ENCODE data around the gene PSMA1. TPM values are rescaled to one million over a fixed set of nuclear protein-coding genes. Genes with fewer than 3 reads are reported as not detected.

Gene PSMA1
- total RNA-seq, 2 donors from 2014 or later = 71.3 to 73.5 TPM

GRCh38 chr11:14460147-14460546 lies 60.0 kb downstream of the PSMA1 start:
- peaks cover 23 to 48% of the 10 kb centered on the region in 2 donors for H3K36me3 ChIP-seq (replicated peaks in 1 of 2; ENCODE audit: insufficient read depth in 1 of 2, low read depth in 2 of 2)
- H3K4me1 ChIP-seq = no peaks in the 10 kb centered on the region
- no peak overlapping the region for H3K27ac ChIP-seq
- H3K4me3 ChIP-seq = no peak overlapping the region
- no peaks in the 10 kb centered on the region for H3K27me3 ChIP-seq
- TF ChIP-seq, protein P1, sequence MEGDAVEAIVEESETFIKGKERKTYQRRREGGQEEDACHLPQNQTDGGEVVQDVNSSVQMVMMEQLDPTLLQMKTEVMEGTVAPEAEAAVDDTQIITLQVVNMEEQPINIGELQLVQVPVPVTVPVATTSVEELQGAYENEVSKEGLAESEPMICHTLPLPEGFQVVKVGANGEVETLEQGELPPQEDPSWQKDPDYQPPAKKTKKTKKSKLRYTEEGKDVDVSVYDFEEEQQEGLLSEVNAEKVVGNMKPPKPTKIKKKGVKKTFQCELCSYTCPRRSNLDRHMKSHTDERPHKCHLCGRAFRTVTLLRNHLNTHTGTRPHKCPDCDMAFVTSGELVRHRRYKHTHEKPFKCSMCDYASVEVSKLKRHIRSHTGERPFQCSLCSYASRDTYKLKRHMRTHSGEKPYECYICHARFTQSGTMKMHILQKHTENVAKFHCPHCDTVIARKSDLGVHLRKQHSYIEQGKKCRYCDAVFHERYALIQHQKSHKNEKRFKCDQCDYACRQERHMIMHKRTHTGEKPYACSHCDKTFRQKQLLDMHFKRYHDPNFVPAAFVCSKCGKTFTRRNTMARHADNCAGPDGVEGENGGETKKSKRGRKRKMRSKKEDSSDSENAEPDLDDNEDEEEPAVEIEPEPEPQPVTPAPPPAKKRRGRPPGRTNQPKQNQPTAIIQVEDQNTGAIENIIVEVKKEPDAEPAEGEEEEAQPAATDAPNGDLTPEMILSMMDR (IDR thresholded peaks at IDR 0.05) = no peak
- TF ChIP-seq POLR2A (IDR thresholded peaks at IDR 0.05) = no peak
- ATAC-seq (no peak), DNase-seq (no peak)
- H3K9me3 ChIP-seq = no peaks in the 10 kb centered on the region
- intact Hi-C loops (cut with DNase I) = no loop called here

DNA sequence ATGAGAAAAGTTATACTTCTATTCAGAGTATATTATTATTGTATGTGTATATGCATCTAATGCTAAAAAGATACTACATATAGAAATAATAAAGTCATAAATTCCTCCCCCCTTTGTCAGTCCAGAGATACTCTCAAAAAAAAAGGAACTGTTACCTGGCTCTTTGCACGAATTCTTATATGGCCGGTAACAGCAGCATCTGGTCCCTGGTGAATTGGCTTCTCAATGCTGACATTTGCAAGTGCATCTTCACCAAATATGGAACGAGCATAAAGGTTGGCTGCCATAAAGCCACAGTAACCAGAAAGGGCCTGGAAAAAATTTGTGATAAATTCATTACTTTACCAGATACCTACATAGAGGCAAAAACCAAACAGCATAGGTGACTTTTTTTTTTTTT lies 61.8 kb downstream of the PSMA1 start:
- Histone ChIP-seq H3K4me3 (no peak overlapping the region), H3K27ac (no peak overlapping the region), H3K9me3 (no peaks in the 10 kb centered on the region), H3K36me3 (replicated peaks in 1 of 2; ENCODE audit: insufficient read depth in 1 of 2, low read depth in 2 of 2) (peaks cover 9 to 35% of the 10 kb centered on the region in 2 donors), H3K27me3 (no peaks in the 10 kb centered on the region), H3K4me1 (no peaks in the 10 kb centered on the region)
- WGBS, 2 donors = 82 to 90% methylated on average over 3 of the region's 3 CpGs
- DNase-seq (no peak), ATAC-seq (no peak)
- intact Hi-C loops (cut with DNase I) = loop anchor here (10.0 kb wide), 1 partner anchor 154 kb away; no protein-coding TSS in a partner anchor
- TF ChIP-seq, protein P1 (IDR thresholded peaks at IDR 0.05) = no peak
- TF ChIP-seq POLR2A (IDR thresholded peaks at IDR 0.05) = no peak

DNA sequence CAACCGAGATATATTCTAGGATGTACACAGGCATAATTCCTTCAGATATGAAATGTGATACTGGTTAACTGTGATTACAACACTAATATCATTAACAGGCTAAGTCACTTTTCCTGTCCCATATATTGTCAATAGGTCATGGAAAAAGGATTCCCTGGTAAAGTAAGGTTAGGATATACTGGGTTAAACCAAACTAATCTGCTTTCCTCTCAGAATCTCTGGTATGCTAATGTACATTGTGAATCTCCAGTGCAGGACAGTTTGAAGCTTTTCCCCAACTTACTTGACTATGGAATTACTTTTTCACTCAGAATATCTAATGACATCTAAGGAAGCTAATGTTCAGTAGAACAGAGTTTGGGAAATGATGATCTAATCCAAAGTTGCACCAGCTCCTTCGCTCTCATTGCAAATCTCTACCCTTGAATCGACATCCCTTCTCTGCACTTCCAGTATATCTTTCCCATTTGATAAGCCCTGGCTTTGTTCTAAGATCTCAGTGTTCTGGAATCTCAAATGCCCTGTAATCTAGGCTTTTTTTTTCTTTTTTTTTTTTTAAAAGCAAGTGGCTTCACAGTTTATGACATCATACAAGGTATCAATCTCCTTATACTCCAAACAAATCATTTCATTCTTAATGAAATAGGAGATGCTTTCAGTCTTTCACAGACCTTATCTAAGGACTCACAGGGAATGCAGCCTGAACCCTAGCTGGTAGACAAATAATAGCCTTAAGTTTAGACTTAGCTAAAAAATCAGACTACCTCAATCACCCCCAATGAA lies 64.3 kb downstream of the PSMA1 start:
- Histone ChIP-seq H3K4me1 (no peaks in the 10 kb centered on the region), H3K4me3 (no peak overlapping the region), H3K36me3 (replicated peaks in 1 of 2; ENCODE audit: insufficient read depth in 1 of 2, low read depth in 2 of 2) (peaks cover 8 to 25% of the 10 kb centered on the region in 2 donors), H3K27ac (peak overlapping the region in 1 of 4 donors; percentile 2), H3K27me3 (no peaks in the 10 kb centered on the region), H3K9me3 (no peaks in the 10 kb centered on the region)
- intact Hi-C loops (cut with DNase I) = loop anchor here (10.0 kb wide), 1 partner anchor 151 kb away; no protein-coding TSS in a partner anchor
- TF ChIP-seq, protein P1 (IDR thresholded peaks at IDR 0.05) = no peak
- TF ChIP-seq POLR2A (IDR thresholded peaks at IDR 0.05) = no peak
- ATAC-seq (no peak), DNase-seq (no peak)
- 62 to 64% methylated on average over 3 of the region's 3 CpGs for WGBS, 2 donors

Small RNA genes within 50 kb of the gene (small RNA-seq; reads per million reads assigned to genes)
- not detected for gene RNU7-49P

Other genes with a start within 250 kb of the PSMA1 start
- 10 to 100 TPM; 15.8 to 27.5 TPM for gene RRAS2, start 161.2 kb downstream of the PSMA1 start, total RNA-seq
- gene COPB1, start 20.6 kb downstream of the PSMA1 start, total RNA-seq = 10 to 100 TPM; 46.1 to 62.5 TPM
- 10 to 100 TPM; 17.4 to 64.6 TPM for gene PDE3B, start 123.4 kb upstream of the PSMA1 start, total RNA-seq